Trophoblast cell (in vitro differentiated cells and primary cell): Measurements from ENCODE around the gene FUT4.

ENCODE experiments used
- DNase-seq, 2 donors: peaks; one replicate each; pipeline ENCODE4 v3.0.0-alpha.2; 2016
- H2AFZ ChIP-seq: 2 replicates; pipeline ENCODE4 v1.6.1; 2013; ENCODE audit warnings: low read length, moderate library complexity, mild to moderate bottlenecking; ENCODE audit not compliant: insufficient read depth, poor library complexity
- H2AK5ac ChIP-seq: 2 replicates; pipeline ENCODE4 v1.6.1; 2013; ENCODE audit warnings: mild to moderate bottlenecking, low read length
- H2BK120ac ChIP-seq: 2 replicates; pipeline ENCODE4 v1.6.1; 2013; ENCODE audit warnings: low read length, mild to moderate bottlenecking, moderate library complexity; ENCODE audit not compliant: insufficient read depth, poor library complexity
- H2BK12ac ChIP-seq: 2 replicates; pipeline ENCODE4 v1.6.1; 2013; ENCODE audit warnings: mild to moderate bottlenecking, low read length, moderate library complexity
- H2BK5ac ChIP-seq: 2 replicates; pipeline ENCODE4 v1.6.1; 2013; ENCODE audit warnings: low read length, low read depth, moderate library complexity, mild to moderate bottlenecking; ENCODE audit not compliant: poor library complexity
- H3K14ac ChIP-seq: 2 replicates; pipeline ENCODE4 v1.6.1; 2013; ENCODE audit warnings: mild to moderate bottlenecking, low read length
- H3K18ac ChIP-seq: 2 replicates; pipeline ENCODE4 v1.6.1; 2013; ENCODE audit warnings: mild to moderate bottlenecking, low read length
- H3K23ac ChIP-seq: 2 replicates; pipeline ENCODE4 v1.6.1; 2013; ENCODE audit warnings: low read length
- H3K27ac ChIP-seq: 2 replicates; pipeline ENCODE4 v1.5.1; 2013; ENCODE audit warnings: low read depth, mild to moderate bottlenecking, inconsistent platforms, low read length, moderate library complexity
- H3K27me3 ChIP-seq: 2 replicates; pipeline ENCODE4 v1.6.1; 2013; ENCODE audit warnings: inconsistent platforms, mild to moderate bottlenecking, low read length, moderate library complexity; ENCODE audit not compliant: insufficient read depth
- H3K36me3 ChIP-seq, 2 experiments: 1 replicate in 1 of 2; 2 replicates in 1 of 2; pipeline ENCODE4 v1.6.1; 2013; ENCODE audit warnings: low read length in 2 of 2, mild to moderate bottlenecking in 2 of 2, moderate library complexity in 1 of 2; ENCODE audit not compliant: insufficient read depth in 2 of 2, control insufficient read depth in 1 of 2
- H3K4ac ChIP-seq: 2 replicates; pipeline ENCODE4 v1.6.1; 2013; ENCODE audit warnings: low read depth, mild to moderate bottlenecking, low read length, moderate library complexity
- H3K4me1 ChIP-seq, 2 experiments: 1 replicate in 1 of 2; 2 replicates in 1 of 2; pipeline ENCODE4 v1.6.1; 2013; ENCODE audit warnings: low read length in 2 of 2, mild to moderate bottlenecking in 2 of 2, moderate library complexity in 1 of 2; ENCODE audit not compliant: insufficient read depth in 2 of 2, control insufficient read depth in 1 of 2
- H3K4me2 ChIP-seq: 2 replicates; pipeline ENCODE4 v1.6.1; 2013; ENCODE audit warnings: inconsistent platforms, mild to moderate bottlenecking, low read length, moderate library complexity
- H3K4me3 ChIP-seq: 2 replicates; pipeline ENCODE4 v1.5.1; 2013; ENCODE audit warnings: mild to moderate bottlenecking, low read depth, low read length, inconsistent platforms
- H3K79me1 ChIP-seq: one replicate; pipeline ENCODE4 v1.6.1; 2013; ENCODE audit warnings: low read length
- H3K79me2 ChIP-seq: 2 replicates; pipeline ENCODE4 v1.6.1; 2013; ENCODE audit warnings: low read length, mild to moderate bottlenecking; ENCODE audit not compliant: control insufficient read depth, insufficient read depth, poor library complexity
- H3K9ac ChIP-seq: 2 replicates; pipeline ENCODE4 v1.6.1; 2013; ENCODE audit warnings: mild to moderate bottlenecking, low read length
- H3K9me3 ChIP-seq: 2 replicates; pipeline ENCODE4 v1.6.1; 2013; ENCODE audit warnings: low read depth, mild to moderate bottlenecking, control low read depth, inconsistent platforms, low read length; ENCODE audit not compliant: insufficient read depth
- H4K12ac ChIP-seq: 2 replicates; pipeline ENCODE4 v1.6.1; 2013; ENCODE audit warnings: low read depth, mild to moderate bottlenecking, low read length, moderate library complexity
- H4K8ac ChIP-seq: 2 replicates; pipeline ENCODE4 v1.6.1; 2013; ENCODE audit warnings: low read depth, mild to moderate bottlenecking, low read length, moderate library complexity
- H4K91ac ChIP-seq: one replicate; pipeline ENCODE4 v1.6.1; 2013; ENCODE audit warnings: low read depth, mild to moderate bottlenecking, low read length, moderate library complexity
- WGBS: extraction: QIAGEN DNeasy Blood & Tissue Kit; methylation state at CpG from one replicate; pipeline ENCODE4 v1.1.7; 2013; ENCODE audit warnings: missing lambda C conversion rate; ENCODE audit not compliant: insufficient read length, insufficient coverage; ENCODE audit errors: extremely low coverage; 5-methylcytosine and 5-hydroxymethylcytosine counted together

Gene FUT4

GRCh38 chr11:94583213-94583865 is 39.6 kb downstream of the FUT4 start:
- no peak overlapping the region for H3K18ac ChIP-seq
- H4K8ac ChIP-seq: no peak overlapping the region
- no peaks in the 10 kb centered on the region for H3K79me2 ChIP-seq
- H3K14ac ChIP-seq: no peak overlapping the region
- H3K9me3 ChIP-seq: no peaks in the 10 kb centered on the region
- peaks cover 20 to 24% of the 10 kb centered on the region in 2 experiments for H3K4me1 ChIP-seq
- no peak overlapping the region for H2BK5ac ChIP-seq
- DNase-seq: no peak
- H3K4me2 ChIP-seq: no peak overlapping the region
- H4K12ac ChIP-seq: no peak overlapping the region
- no peak overlapping the region for H3K27ac ChIP-seq
- H2BK12ac ChIP-seq: peak overlapping the region; percentile 84
- H2BK120ac ChIP-seq: no peak overlapping the region
- H3K36me3 ChIP-seq: no peaks in the 10 kb centered on the region
- no peak overlapping the region for H2AK5ac ChIP-seq
- no peak overlapping the region for H3K4ac ChIP-seq
- no peak overlapping the region for H2AFZ ChIP-seq
- H4K91ac ChIP-seq: no peak overlapping the region
- no CpG with 5 or more reads among the region's 4 CpGs for WGBS
- H3K23ac ChIP-seq: no peak overlapping the region
- no peak overlapping the region for H3K4me3 ChIP-seq
- peaks cover 23% of the 10 kb centered on the region for H3K79me1 ChIP-seq
- H3K9ac ChIP-seq: no peak overlapping the region
- H3K27me3 ChIP-seq: no peaks in the 10 kb centered on the region

DNA sequence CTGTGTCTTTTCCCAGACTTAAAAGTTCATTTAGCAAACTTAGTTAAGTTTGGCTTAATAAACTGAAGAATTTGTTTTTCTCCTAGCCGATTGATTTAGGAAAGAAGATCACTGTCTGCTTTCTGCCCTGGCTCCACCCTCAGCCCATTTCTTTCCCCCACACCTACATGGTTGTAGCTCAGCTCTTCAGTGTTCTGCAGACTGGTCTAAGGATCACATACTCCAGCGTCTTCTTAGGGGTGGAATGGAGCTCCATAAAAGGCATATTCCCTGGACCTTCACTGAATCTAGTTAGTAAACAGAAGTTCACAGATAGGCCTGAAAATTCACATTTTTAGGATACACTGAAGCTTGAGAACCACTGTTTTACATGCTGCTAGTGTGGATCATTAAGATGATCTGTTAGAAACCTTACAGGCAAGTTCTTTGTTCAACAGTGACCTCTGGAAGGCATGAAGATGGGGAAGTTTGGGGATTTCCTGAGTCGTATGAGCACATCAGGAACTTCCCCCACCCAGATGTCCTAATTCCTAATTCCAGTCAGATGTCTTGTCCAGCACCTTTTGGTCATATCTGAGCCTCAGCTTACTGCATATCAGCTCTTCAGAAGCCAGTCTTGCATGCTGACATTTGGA is 40.3 kb downstream of the FUT4 start:
- Histone ChIP-seq H3K27me3 (no peaks in the 10 kb centered on the region), H3K4me1 (peaks cover 20 to 25% of the 10 kb centered on the region in 2 experiments), H3K36me3 (no peaks in the 10 kb centered on the region), H4K12ac (no peak overlapping the region), H2BK12ac (peak overlapping the region; percentile 89), H2BK5ac (no peak overlapping the region), H3K14ac (no peak overlapping the region), H3K18ac (no peak overlapping the region), H3K9ac (no peak overlapping the region), H3K79me2 (no peaks in the 10 kb centered on the region), H2BK120ac (no peak overlapping the region), H3K4me2 (no peak overlapping the region), H3K27ac (no peak overlapping the region), H3K23ac (no peak overlapping the region), H4K8ac (no peak overlapping the region), H3K4me3 (no peak overlapping the region), H3K79me1 (peaks cover 23% of the 10 kb centered on the region), H3K4ac (no peak overlapping the region), H4K91ac (peak overlapping the region; percentile 57), H3K9me3 (no peaks in the 10 kb centered on the region), H2AK5ac (peak overlapping the region; percentile 82), H2AFZ (no peak overlapping the region)
- no CpG with 5 or more reads among the region's 3 CpGs for WGBS
- DNase-seq: peak in 1 of 2 donors; percentile 48

DNA sequence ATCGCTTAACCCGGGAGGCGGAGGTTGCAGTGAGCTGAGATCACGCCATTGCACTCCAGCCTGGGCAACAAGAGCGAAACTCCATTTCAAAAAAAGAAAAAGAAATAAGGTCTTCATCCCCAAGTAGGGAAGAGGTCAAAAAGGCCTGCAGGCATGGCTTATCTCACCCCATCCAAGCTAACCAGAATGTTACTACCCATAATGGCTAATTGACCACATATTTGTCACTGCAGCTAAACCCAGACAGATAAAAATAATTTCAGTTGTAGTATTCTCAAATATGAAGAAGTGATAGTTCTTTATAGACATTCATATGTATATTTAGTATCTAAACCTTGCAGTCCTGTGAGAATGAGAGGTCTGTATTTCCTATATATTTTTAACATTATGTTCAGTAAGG is 41.3 kb downstream of the FUT4 start:
- WGBS: no CpG with 5 or more reads among the region's 5 CpGs
- Histone ChIP-seq H3K14ac (peak overlapping the region; percentile 37), H3K36me3 (no peaks in the 10 kb centered on the region), H3K4me1 (peaks cover 28 to 32% of the 10 kb centered on the region in 2 experiments), H2AFZ (no peak overlapping the region), H3K4me3 (no peak overlapping the region), H2AK5ac (no peak overlapping the region), H3K23ac (no peak overlapping the region), H4K91ac (no peak overlapping the region), H3K4ac (no peak overlapping the region), H4K8ac (no peak overlapping the region), H4K12ac (no peak overlapping the region), H3K79me1 (peaks cover 30% of the 10 kb centered on the region), H3K79me2 (no peaks in the 10 kb centered on the region), H2BK5ac (peak overlapping the region; percentile 51), H3K27ac (no peak overlapping the region), H2BK12ac (peak overlapping the region; percentile 93), H3K4me2 (no peak overlapping the region), H3K9ac (no peak overlapping the region), H2BK120ac (peak overlapping the region; percentile 49), H3K27me3 (no peaks in the 10 kb centered on the region), H3K18ac (peak overlapping the region; percentile 62), H3K9me3 (no peaks in the 10 kb centered on the region)
- DNase-seq: no peak

DNA sequence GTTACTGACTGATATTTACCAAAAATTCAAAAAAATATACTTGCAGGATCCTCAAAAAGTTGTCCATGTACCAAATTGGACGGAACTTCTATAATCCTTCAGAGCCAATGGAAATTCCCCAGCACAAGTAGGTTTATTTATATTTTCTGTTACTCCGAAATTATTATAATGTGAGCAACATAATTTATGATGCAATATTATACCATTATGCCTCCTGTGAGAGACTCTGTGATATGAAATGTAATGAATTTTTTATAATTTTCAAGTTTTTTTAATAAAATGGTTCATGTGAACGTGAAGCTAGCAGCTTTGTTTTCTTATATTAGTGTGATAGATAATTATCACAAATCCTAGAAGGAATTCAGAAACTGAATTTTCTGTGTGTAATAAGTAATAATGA is 41.7 kb downstream of the FUT4 start:
- WGBS: no CpG with 5 or more reads among the region's 3 CpGs

More for the DNA sequence above, 41.7 kb downstream of the FUT4 start:
- Histone ChIP-seq H3K27ac (peak overlapping the region; percentile 95), H3K4me2 (no peak overlapping the region), H4K8ac (no peak overlapping the region), H2BK5ac (peak overlapping the region; percentile 88), H2AK5ac (no peak overlapping the region), H3K14ac (no peak overlapping the region), H3K79me1 (peaks cover 30% of the 10 kb centered on the region), H3K18ac (no peak overlapping the region), H3K9me3 (no peaks in the 10 kb centered on the region), H3K4me1 (peaks cover 28 to 32% of the 10 kb centered on the region in 2 experiments), H3K27me3 (no peaks in the 10 kb centered on the region), H4K91ac (peak overlapping the region; percentile 84), H4K12ac (no peak overlapping the region), H3K9ac (no peak overlapping the region), H2AFZ (no peak overlapping the region), H3K4ac (no peak overlapping the region), H3K36me3 (no peaks in the 10 kb centered on the region), H2BK120ac (peak overlapping the region; percentile 87), H3K4me3 (no peak overlapping the region), H3K23ac (no peak overlapping the region), H3K79me2 (no peaks in the 10 kb centered on the region), H2BK12ac (peak overlapping the region; percentile 97)
- DNase-seq: no peak
